Retinal pigment epithelial cell (primary cell): ENCODE measurements around the gene TAF9.

ENCODE experiments used
- DNase-seq: peaks from one replicate; pipeline ENCODE4 v3.0.0-alpha.2; 2010; ENCODE audit warnings: low read depth
- H3K4me3 ChIP-seq: 2 replicates; pipeline ENCODE4 v1.5.1; 2011; ENCODE audit warnings: mild to moderate bottlenecking, low read length, control low read depth, moderate library complexity
- CTCF ChIP-seq: conservative IDR thresholded peaks from 2 replicates; pipeline ENCODE4 v1.5.1; 2011; ENCODE audit warnings: low read depth, low read length, control low read depth, inconsistent platforms

Gene TAF9

GRCh38 chr5:69315972-69316371 lies 53.3 kb downstream of the TAF9 start:
- DNase-seq, result no peak
- TF ChIP-seq CTCF, result no peak
- H3K4me3 ChIP-seq, result no peak overlapping the region
